A549 (cell line): ENCODE data around the gene CAMTA1.

ENCODE experiments used
- ELK1 ChIP-seq: fragments of 150-350 bp; IDR thresholded peaks from 2 replicates; pipeline ENCODE4 v1.6.1; 2014; ENCODE audit warnings: low read depth, mild to moderate bottlenecking, low read length
- ZFP36 ChIP-seq: fragments of 450-650 bp; IDR thresholded peaks from 2 replicates; pipeline ENCODE4 v1.6.1; 2014; ENCODE audit warnings: borderline replicate concordance; ENCODE audit not compliant: partially characterized antibody
- TF ChIP-seq, protein P1 (sequence below): fragments of >200 bp; sonication (Bioruptor Twin); formaldehyde crosslinking; IDR thresholded peaks from 3 replicates; pipeline ENCODE4 v1.5.1; 2016

GRCh38 chr1:6831366-6831765 is 46.1 kb downstream of the CAMTA1 start:
- TF ChIP-seq, protein P1, sequence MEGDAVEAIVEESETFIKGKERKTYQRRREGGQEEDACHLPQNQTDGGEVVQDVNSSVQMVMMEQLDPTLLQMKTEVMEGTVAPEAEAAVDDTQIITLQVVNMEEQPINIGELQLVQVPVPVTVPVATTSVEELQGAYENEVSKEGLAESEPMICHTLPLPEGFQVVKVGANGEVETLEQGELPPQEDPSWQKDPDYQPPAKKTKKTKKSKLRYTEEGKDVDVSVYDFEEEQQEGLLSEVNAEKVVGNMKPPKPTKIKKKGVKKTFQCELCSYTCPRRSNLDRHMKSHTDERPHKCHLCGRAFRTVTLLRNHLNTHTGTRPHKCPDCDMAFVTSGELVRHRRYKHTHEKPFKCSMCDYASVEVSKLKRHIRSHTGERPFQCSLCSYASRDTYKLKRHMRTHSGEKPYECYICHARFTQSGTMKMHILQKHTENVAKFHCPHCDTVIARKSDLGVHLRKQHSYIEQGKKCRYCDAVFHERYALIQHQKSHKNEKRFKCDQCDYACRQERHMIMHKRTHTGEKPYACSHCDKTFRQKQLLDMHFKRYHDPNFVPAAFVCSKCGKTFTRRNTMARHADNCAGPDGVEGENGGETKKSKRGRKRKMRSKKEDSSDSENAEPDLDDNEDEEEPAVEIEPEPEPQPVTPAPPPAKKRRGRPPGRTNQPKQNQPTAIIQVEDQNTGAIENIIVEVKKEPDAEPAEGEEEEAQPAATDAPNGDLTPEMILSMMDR = no peak
- TF ChIP-seq ELK1 (no peak), ZFP36 (no peak)
